ENCODE measurements around the gene CEP72.

DNA sequence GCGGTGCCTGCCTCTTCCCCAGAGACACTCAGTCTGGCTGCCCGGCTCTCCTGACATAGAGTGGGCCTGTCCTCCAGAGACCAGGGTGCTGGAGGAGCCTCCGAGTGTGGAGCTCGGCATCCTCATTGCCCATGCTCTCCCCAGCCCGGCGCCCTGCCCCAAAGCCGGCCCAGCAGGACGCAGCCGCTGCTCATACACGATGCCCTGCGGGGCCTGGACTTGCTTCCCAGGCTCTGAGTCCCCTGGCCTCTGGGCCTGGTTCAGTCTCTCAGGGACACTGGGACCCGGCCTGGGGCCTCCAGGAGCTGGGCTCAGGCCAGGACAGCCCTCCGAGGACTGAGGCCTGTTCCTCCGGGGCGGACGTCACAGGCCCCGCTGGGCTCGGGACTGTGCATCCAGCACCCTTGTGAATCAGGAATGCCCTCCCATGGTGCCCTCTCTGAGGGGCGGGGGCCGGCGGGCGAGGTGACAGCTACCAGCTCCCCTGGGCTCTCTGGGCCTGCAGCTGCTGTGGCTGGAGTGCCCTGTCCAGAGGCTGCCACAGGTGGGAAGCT, 57.8 kb downstream of the CEP72 start:
- TF ChIP-seq, protein P1, sequence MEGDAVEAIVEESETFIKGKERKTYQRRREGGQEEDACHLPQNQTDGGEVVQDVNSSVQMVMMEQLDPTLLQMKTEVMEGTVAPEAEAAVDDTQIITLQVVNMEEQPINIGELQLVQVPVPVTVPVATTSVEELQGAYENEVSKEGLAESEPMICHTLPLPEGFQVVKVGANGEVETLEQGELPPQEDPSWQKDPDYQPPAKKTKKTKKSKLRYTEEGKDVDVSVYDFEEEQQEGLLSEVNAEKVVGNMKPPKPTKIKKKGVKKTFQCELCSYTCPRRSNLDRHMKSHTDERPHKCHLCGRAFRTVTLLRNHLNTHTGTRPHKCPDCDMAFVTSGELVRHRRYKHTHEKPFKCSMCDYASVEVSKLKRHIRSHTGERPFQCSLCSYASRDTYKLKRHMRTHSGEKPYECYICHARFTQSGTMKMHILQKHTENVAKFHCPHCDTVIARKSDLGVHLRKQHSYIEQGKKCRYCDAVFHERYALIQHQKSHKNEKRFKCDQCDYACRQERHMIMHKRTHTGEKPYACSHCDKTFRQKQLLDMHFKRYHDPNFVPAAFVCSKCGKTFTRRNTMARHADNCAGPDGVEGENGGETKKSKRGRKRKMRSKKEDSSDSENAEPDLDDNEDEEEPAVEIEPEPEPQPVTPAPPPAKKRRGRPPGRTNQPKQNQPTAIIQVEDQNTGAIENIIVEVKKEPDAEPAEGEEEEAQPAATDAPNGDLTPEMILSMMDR (IDR thresholded peaks at IDR 0.05): no peak
- no peak for TF ChIP-seq POLR2A (IDR thresholded peaks at IDR 0.05)

All from heart left ventricle (tissue), 13 donors.